ENCODE results near the gene PDSS2.

The PDSS2 gene

GRCh38 chr6:107491760-107492660 is 32.6 kb upstream of the PDSS2 start:
- Histone ChIP-seq H3K9ac (ENCODE audit: low read length) (no peak overlapping the region), H3K27me3 (ENCODE audit: low read depth, low read length) (peaks cover 10% of the 10 kb centered on the region), H3K4me1 (ENCODE audit: low read length) (peaks cover 5% of the 10 kb centered on the region), H3K4me3 (ENCODE audit: low read length) (peak overlapping the region; percentile 90), H3K9me3 (ENCODE audit: insufficient read depth, low read length) (no peaks in the 10 kb centered on the region), H4K20me1 (ENCODE audit: insufficient read depth, low read length) (no peaks in the 10 kb centered on the region), H3K79me2 (ENCODE audit: low read length) (no peaks in the 10 kb centered on the region), H3K27ac (ENCODE audit: low read length) (no peak overlapping the region), H2AFZ (ENCODE audit: low read depth, low read length) (no peak overlapping the region), H3K4me2 (ENCODE audit: low read length) (peak overlapping the region; percentile 95), H3K36me3 (replicated peaks; ENCODE audit: low read depth, low read length) (no peaks in the 10 kb centered on the region)
- TF ChIP-seq CTCF (IDR thresholded peaks at IDR 0.05; ENCODE audit: low read depth, low read length) (no peak), EZH2phosphoT487 (IDR thresholded peaks at IDR 0.05; ENCODE audit: low read depth) (no peak)

- H4K20me1 ChIP-seq (ENCODE audit: insufficient read depth, low read length), result no peaks in the 10 kb centered on the region
- H3K4me1 ChIP-seq (ENCODE audit: low read length), result peaks cover 5% of the 10 kb centered on the region
- peak overlapping the region; percentile 95 for H3K4me2 ChIP-seq (ENCODE audit: low read length)
- H3K36me3 ChIP-seq (replicated peaks; ENCODE audit: low read depth, low read length), result no peaks in the 10 kb centered on the region
- H3K4me3 ChIP-seq (ENCODE audit: low read length), result peak overlapping the region; percentile 90
- H3K27me3 ChIP-seq (ENCODE audit: low read depth, low read length), result peaks cover 10% of the 10 kb centered on the region
- H3K9me3 ChIP-seq (ENCODE audit: insufficient read depth, low read length), result no peaks in the 10 kb centered on the region
- H3K27ac ChIP-seq (ENCODE audit: low read length), result no peak overlapping the region
- peak overlapping the region; percentile 74 for H3K9ac ChIP-seq (ENCODE audit: low read length)
- no peak for TF ChIP-seq CTCF (IDR thresholded peaks at IDR 0.05; ENCODE audit: low read depth, low read length)
- TF ChIP-seq EZH2phosphoT487 (IDR thresholded peaks at IDR 0.05; ENCODE audit: low read depth), result no peak
- no peaks in the 10 kb centered on the region for H3K79me2 ChIP-seq (ENCODE audit: low read length)
- H2AFZ ChIP-seq (ENCODE audit: low read depth, low read length), result peak overlapping the region; percentile 81; the same call in 1 of the 2 replicates
Observed at GRCh38 chr6:107491138-107491609, 31.8 kb upstream of the PDSS2 start.

GRCh38 chr6:107490566-107491137 is 31.3 kb upstream of the PDSS2 start:
- Histone ChIP-seq H3K4me3 (ENCODE audit: low read length) (peak overlapping the region; percentile 90), H3K4me2 (ENCODE audit: low read length) (peak overlapping the region; percentile 95), H3K9ac (ENCODE audit: low read length) (peak overlapping the region; percentile 74), H4K20me1 (ENCODE audit: insufficient read depth, low read length) (no peaks in the 10 kb centered on the region), H3K4me1 (ENCODE audit: low read length) (peaks cover 5% of the 10 kb centered on the region), H3K27ac (ENCODE audit: low read length) (no peak overlapping the region), H3K27me3 (ENCODE audit: low read depth, low read length) (peaks cover 10% of the 10 kb centered on the region), H3K36me3 (replicated peaks; ENCODE audit: low read depth, low read length) (no peaks in the 10 kb centered on the region), H3K79me2 (ENCODE audit: low read length) (no peaks in the 10 kb centered on the region), H3K9me3 (ENCODE audit: insufficient read depth, low read length) (no peaks in the 10 kb centered on the region), H2AFZ (ENCODE audit: low read depth, low read length) (peak overlapping the region; percentile 81; the same call in 1 of the 2 replicates)
- TF ChIP-seq CTCF (IDR thresholded peaks at IDR 0.05; ENCODE audit: low read depth, low read length) (no peak), EZH2phosphoT487 (IDR thresholded peaks at IDR 0.05; ENCODE audit: low read depth) (no peak)
